KOPT-K1 (cell line): Measurements from ENCODE around the gene CKS1B.
"Not testable (repeated sequence)": the region's sequence is repeated elsewhere in the genome, so short reads cannot be mapped to it uniquely, and the experiment has no call there.

Experiments
- H3K27ac ChIP-seq: fragments of 200-600 bp; sonication (generic); 2 replicates; pipeline ENCODE4 v1.5.1; 2016; ENCODE audit warnings: antibody characterized with exemption, mild to moderate bottlenecking, low read depth, low read length; ENCODE audit not compliant: poor library complexity, severe bottlenecking
- H3K36me3 ChIP-seq: fragments of 200-600 bp; sonication (generic); 2 replicates; pipeline ENCODE4 v1.5.1; 2017; ENCODE audit warnings: antibody characterized with exemption, mild to moderate bottlenecking, low read length, moderate library complexity; ENCODE audit not compliant: insufficient read depth
- H3K9me3 ChIP-seq: fragments of 200-600 bp; sonication (generic); 2 replicates; pipeline ENCODE4 v1.5.1; 2017; ENCODE audit warnings: antibody characterized with exemption, low read length, mild to moderate bottlenecking; ENCODE audit not compliant: insufficient read depth, poor library complexity, severe bottlenecking

The CKS1B gene

GRCh38 chr1:154969246-154969645 lies 5.2 kb upstream of the CKS1B start:
- Histone ChIP-seq H3K9me3 (no peaks in the 10 kb centered on the region), H3K27ac (no peak overlapping the region), H3K36me3 (peaks cover 61% of the 10 kb centered on the region)

GRCh38 chr1:154969860-154970452 lies 4.5 kb upstream of the CKS1B start:
- Histone ChIP-seq H3K36me3 (peaks cover 54% of the 10 kb centered on the region), H3K9me3 (no peaks in the 10 kb centered on the region), H3K27ac (no peak overlapping the region)

GRCh38 chr1:154970631-154971340 lies 3.7 kb upstream of the CKS1B start, which contains the start of gene SHC1:
Gene SHC1, minus strand, starts transcription at chr1:154970747. Its CDS starts 221 bp downstream, at chr1:154970526.
- Histone ChIP-seq H3K36me3 (peaks cover 46% of the 10 kb centered on the region), H3K27ac (no peak within 1 kb of the TSS), H3K9me3 (no peaks in the 10 kb centered on the region)

GRCh38 chr1:154971341-154971998 lies 3.0 kb upstream of the CKS1B start:
- Histone ChIP-seq H3K27ac (no peak overlapping the region), H3K9me3 (no peaks in the 10 kb centered on the region), H3K36me3 (peaks cover 39% of the 10 kb centered on the region)

- H3K36me3 ChIP-seq, result peaks cover 34% of the 10 kb centered on the region
- no peaks in the 10 kb centered on the region for H3K9me3 ChIP-seq
- H3K27ac ChIP-seq, result no peak overlapping the region
Observed at GRCh38 chr1:154972213-154972516, 2.3 kb upstream of the CKS1B start.

- Histone ChIP-seq H3K27ac (no peak overlapping the region), H3K9me3 (no peaks in the 10 kb centered on the region), H3K36me3 (peaks cover 34% of the 10 kb centered on the region)
Observed at GRCh38 chr1:154972517-154973343, 1.8 kb upstream of the CKS1B start.

GRCh38 chr1:154973344-154974101 lies 958 bp upstream of the CKS1B start:
- Histone ChIP-seq H3K9me3 (no peaks in the 10 kb centered on the region), H3K36me3 (peaks cover 34% of the 10 kb centered on the region), H3K27ac (peak overlapping the region; percentile 92)

- Histone ChIP-seq H3K27ac (peak overlapping the region; percentile 92), H3K9me3 (no peaks in the 10 kb centered on the region), H3K36me3 (peaks cover 33% of the 10 kb centered on the region)
Observed at GRCh38 chr1:154974808-154975408, 427 bp downstream of the CKS1B start.

GRCh38 chr1:154975409-154976059 lies 1.1 kb downstream of the CKS1B start:
- H3K36me3 ChIP-seq, result peaks cover 39% of the 10 kb centered on the region
- no peaks in the 10 kb centered on the region for H3K9me3 ChIP-seq
- H3K27ac ChIP-seq, result peak overlapping the region; percentile 92

GRCh38 chr1:154977762-154978161 lies 3.3 kb downstream of the CKS1B start:
- not testable (repeated sequence) for H3K27ac ChIP-seq, H3K9me3 ChIP-seq
- H3K36me3 ChIP-seq, result peaks cover 43% of the 10 kb centered on the region

GRCh38 chr1:154978360-154978759 lies 3.9 kb downstream of the CKS1B start:
- Histone ChIP-seq H3K9me3 (no peaks in the 10 kb centered on the region), H3K36me3 (peaks cover 42% of the 10 kb centered on the region), H3K27ac (no peak overlapping the region)

- Histone ChIP-seq H3K27ac (peak overlapping the region; percentile 59), H3K9me3 (no peaks in the 10 kb centered on the region), H3K36me3 (peaks cover 48% of the 10 kb centered on the region)
Observed at GRCh38 chr1:154982341-154982740, 7.9 kb downstream of the CKS1B start.

- peaks cover 48% of the 10 kb centered on the region for H3K36me3 ChIP-seq
- peak within 1 kb of the TSS; percentile 59 for H3K27ac ChIP-seq
Observed at GRCh38 chr1:154982897-154983648, 8.6 kb downstream of the CKS1B start, which contains the start of gene FLAD1. Gene FLAD1, plus strand, starts transcription at chr1:154983344. Its CDS starts 351 bp downstream, at chr1:154983695.

More at GRCh38 chr1:154982897-154983648, 8.6 kb downstream of the CKS1B start, which contains the start of gene FLAD1:
- no peaks in the 10 kb centered on the region for H3K9me3 ChIP-seq
